Sigmoid colon (tissue), 7 donors: ENCODE data around the gene ANKS1A. TPM values are rescaled to one million over a fixed set of nuclear protein-coding genes. Genes with fewer than 3 reads are reported as not detected.

Experiments
- DNase-seq: peaks from one replicate; pipeline ENCODE4 v3.0.0-alpha.2; 2019
- H3K27ac ChIP-seq, 4 donors: fragments of 200-600 bp; sonication (generic); one replicate each; pipeline ENCODE4 v1.5.1; 2016 to 2019; ENCODE audit warnings: mild to moderate bottlenecking in 1 of 4
- H3K27me3 ChIP-seq, 3 donors: fragments of 200-600 bp; sonication (generic); one replicate each; pipeline ENCODE4 v1.5.1; 2019; ENCODE audit warnings: mild to moderate bottlenecking in 1 of 3
- H3K36me3 ChIP-seq, 4 donors: fragments of 200-600 bp; sonication (generic); one replicate each; pipeline ENCODE4 v1.5.1; 2016 to 2019
- H3K4me1 ChIP-seq, 4 donors: fragments of 200-600 bp; sonication (generic); one replicate each; pipeline ENCODE4 v1.5.1; 2017 to 2019
- H3K4me3 ChIP-seq, 4 donors: fragments of 200-600 bp; sonication (generic); one replicate each; pipeline ENCODE4 v1.5.1; 2017 to 2019; ENCODE audit warnings: mild to moderate bottlenecking in 2 of 4, moderate library complexity in 1 of 4
- H3K9me3 ChIP-seq, 4 donors: fragments of 200-600 bp in 3 of 4; sonication (generic) in 3 of 4; one replicate each; pipeline versions ENCODE4 v1.5.1 to v1.6.1; 2013 to 2019
- CTCF ChIP-seq, 4 experiments: fragments of 450-650 bp in 3 of 4; fragments of 200-600 bp in 1 of 4; IDR thresholded peaks; one replicate each; pipeline ENCODE4 v1.5.1; 2016 to 2019; ENCODE audit warnings: antibody characterized with exemption in 4 of 4, mild to moderate bottlenecking in 3 of 4, moderate library complexity in 2 of 4
- EP300 ChIP-seq, 4 donors: sonication (generic); formaldehyde crosslinking; IDR thresholded peaks; one replicate each; pipeline ENCODE4 v1.6.1; 2017; ENCODE audit warnings: antibody characterized with exemption in 4 of 4
- POLR2A ChIP-seq, 2 donors: fragments of 450-650 bp; IDR thresholded peaks; one replicate each; pipeline ENCODE4 v1.6.1; 2016; ENCODE audit warnings: antibody characterized with exemption in 2 of 2, mild to moderate bottlenecking in 2 of 2, moderate library complexity in 2 of 2
- POLR2AphosphoS5 ChIP-seq, 4 donors: sonication (generic); formaldehyde crosslinking; IDR thresholded peaks; one replicate each; pipeline ENCODE4 v1.6.1; 2017; ENCODE audit warnings: antibody characterized with exemption in 4 of 4
- WGBS, 2 donors: extraction: QIAGEN DNeasy Blood & Tissue Kit; methylation state at CpG; one replicate each; pipeline ENCODE4 v1.1.7; 2013; 5-methylcytosine and 5-hydroxymethylcytosine counted together
- intact Hi-C: fragments of 100-400 bp; cut with DNase I; formaldehyde crosslinking; loops from one replicate; pipeline ENCODE4 v1.15.1; 2023
- polyA plus RNA-seq, 3 donors: library from polyadenylated mRNA; stranded (reverse); fragments of 200-250 nt; gene quantifications; one replicate each; pipeline ENCODE4 v1.2.3, GENCODE V29; 2013
- total RNA-seq, 4 donors: library from RNA; depleted of rRNA; stranded (reverse); fragments of >200 nt; gene quantifications; one replicate each; pipeline ENCODE4 v1.1.0, GENCODE V29; 2016
- donor health status: healthy with polysubstance abuse.
- donor health status: Bipolar disorder and iron deficiency.
- donor health status: healthy.

Gene ANKS1A
- total and polyA plus RNA-seq, 7 donors: 9.0 to 60.1 (median 37.8) TPM

GRCh38 chr6:35071347-35071994, 182.4 kb downstream of the ANKS1A start:
- no peak for DNase-seq
- intact Hi-C loops: no loop called here
- Histone ChIP-seq H3K27me3 (no peaks in the 10 kb centered on the region), H3K4me3 (no peak overlapping the region), H3K36me3 (peaks cover 7 to 84% (median 28%) of the 10 kb centered on the region in 4 donors), H3K27ac (peak overlapping the region in 2 of 4 donors; percentile 17 to 27), H3K4me1 (peaks cover 0 to 22% (median 14%) of the 10 kb centered on the region in 4 donors), H3K9me3 (no peaks in the 10 kb centered on the region)
- 87 to 90% methylated on average over 12 of the region's 12 CpGs for WGBS, 2 donors
- TF ChIP-seq CTCF (IDR thresholded peaks at IDR 0.05): no peak
- TF ChIP-seq POLR2A (IDR thresholded peaks at IDR 0.05): no peak
- TF ChIP-seq POLR2AphosphoS5 (IDR thresholded peaks at IDR 0.05): no peak
- no peak for TF ChIP-seq EP300 (IDR thresholded peaks at IDR 0.05)

GRCh38 chr6:35072051-35072697, 183.1 kb downstream of the ANKS1A start:
- peaks cover 0 to 22% (median 14%) of the 10 kb centered on the region in 4 donors for H3K4me1 ChIP-seq
- peaks cover 0 to 84% (median 26%) of the 10 kb centered on the region in 4 donors for H3K36me3 ChIP-seq
- H3K27me3 ChIP-seq: no peaks in the 10 kb centered on the region
- TF ChIP-seq POLR2AphosphoS5 (IDR thresholded peaks at IDR 0.05) (peak in 1 of 4 donors; percentile 2), CTCF (IDR thresholded peaks at IDR 0.05) (no peak)
- 79 to 80% methylated on average over 15 of the region's 15 CpGs for WGBS, 2 donors
- intact Hi-C loops: no loop called here
- DNase-seq: no peak
- peak overlapping the region in 3 of 4 donors; percentile 7 to 23 (median 17) for H3K27ac ChIP-seq
- H3K9me3 ChIP-seq: no peaks in the 10 kb centered on the region
- no peak overlapping the region for H3K4me3 ChIP-seq

GRCh38 chr6:35072698-35073055, 183.6 kb downstream of the ANKS1A start:
- Histone ChIP-seq H3K27ac (peak overlapping the region in 2 of 4 donors; percentile 3 to 23), H3K9me3 (no peaks in the 10 kb centered on the region), H3K4me3 (no peak overlapping the region), H3K4me1 (peaks cover 0 to 22% (median 14%) of the 10 kb centered on the region in 4 donors), H3K36me3 (peaks cover 0 to 86% (median 28%) of the 10 kb centered on the region in 4 donors), H3K27me3 (no peaks in the 10 kb centered on the region)
- no peak for DNase-seq
- TF ChIP-seq POLR2A (IDR thresholded peaks at IDR 0.05) (no peak), POLR2AphosphoS5 (IDR thresholded peaks at IDR 0.05) (no peak), CTCF (IDR thresholded peaks at IDR 0.05) (no peak), EP300 (IDR thresholded peaks at IDR 0.05) (no peak)
- 94 to 95% methylated on average over 9 of the region's 9 CpGs for WGBS, 2 donors
- intact Hi-C loops: no loop called here

GRCh38 chr6:35073211-35073610, 184.2 kb downstream of the ANKS1A start:
- no peak for DNase-seq
- Histone ChIP-seq H3K27ac (peak overlapping the region in 1 of 4 donors; percentile 3), H3K27me3 (no peaks in the 10 kb centered on the region), H3K36me3 (peaks cover 0 to 86% (median 33%) of the 10 kb centered on the region in 4 donors), H3K4me3 (no peak overlapping the region), H3K9me3 (no peaks in the 10 kb centered on the region), H3K4me1 (peaks cover 0 to 18% (median 12%) of the 10 kb centered on the region in 4 donors)
- TF ChIP-seq POLR2AphosphoS5 (IDR thresholded peaks at IDR 0.05) (no peak), POLR2A (IDR thresholded peaks at IDR 0.05) (no peak)
- intact Hi-C loops: no loop called here
- WGBS, 2 donors: 96 to 97% methylated on average over 10 of the region's 10 CpGs

- Histone ChIP-seq H3K27me3 (no peaks in the 10 kb centered on the region), H3K4me1 (peaks cover 0 to 13% (median 11%) of the 10 kb centered on the region in 4 donors), H3K27ac (no peak overlapping the region), H3K36me3 (peaks cover 5 to 86% (median 39%) of the 10 kb centered on the region in 4 donors), H3K9me3 (no peaks in the 10 kb centered on the region), H3K4me3 (no peak overlapping the region)
- DNase-seq: no peak
- TF ChIP-seq POLR2AphosphoS5 (IDR thresholded peaks at IDR 0.05): no peak
- intact Hi-C loops: no loop called here
- WGBS, 2 donors: 93 to 94% methylated on average over 20 of the region's 20 CpGs
These were observed 184.9 kb downstream of the ANKS1A start for GRCh38 chr6:35073766-35074471.
